Endothelial cell of umbilical vein (primary cell): Measurements from ENCODE around the gene ZC3HAV1L.

Source experiments
- EZH2 ChIP-seq: IDR thresholded peaks from 2 replicates; pipeline ENCODE4 v1.6.1; 2012; ENCODE audit warnings: borderline replicate concordance, low read depth, mild to moderate bottlenecking, moderate library complexity, low read length, inconsistent platforms; ENCODE audit not compliant: severe bottlenecking
- FOS ChIP-seq: IDR thresholded peaks from 2 replicates; pipeline ENCODE4 v1.6.1; 2011; ENCODE audit warnings: mild to moderate bottlenecking, low read length, moderate library complexity, borderline replicate concordance; ENCODE audit not compliant: insufficient read depth
- POLR2A ChIP-seq: IDR thresholded peaks from 2 replicates; pipeline ENCODE4 v1.6.1; 2012; ENCODE audit warnings: low read depth, mild to moderate bottlenecking, control low read depth, low read length
- TF ChIP-seq, protein P1 (sequence below), 2 donors: IDR thresholded peaks; 1 replicate in 1 of 2; 2 replicates in 1 of 2; pipeline ENCODE4 v1.5.1; 2011; ENCODE audit warnings: low read length in 2 of 2, mild to moderate bottlenecking in 2 of 2, moderate library complexity in 2 of 2, control low read depth in 1 of 2, inconsistent platforms in 1 of 2, low read depth in 1 of 2; ENCODE audit not compliant: insufficient read depth in 1 of 2; ENCODE audit errors: extremely low read depth in 1 of 2

GRCh38 chr7:139033346-139034114, 2.3 kb downstream of the ZC3HAV1L start:
- TF ChIP-seq, protein P1, sequence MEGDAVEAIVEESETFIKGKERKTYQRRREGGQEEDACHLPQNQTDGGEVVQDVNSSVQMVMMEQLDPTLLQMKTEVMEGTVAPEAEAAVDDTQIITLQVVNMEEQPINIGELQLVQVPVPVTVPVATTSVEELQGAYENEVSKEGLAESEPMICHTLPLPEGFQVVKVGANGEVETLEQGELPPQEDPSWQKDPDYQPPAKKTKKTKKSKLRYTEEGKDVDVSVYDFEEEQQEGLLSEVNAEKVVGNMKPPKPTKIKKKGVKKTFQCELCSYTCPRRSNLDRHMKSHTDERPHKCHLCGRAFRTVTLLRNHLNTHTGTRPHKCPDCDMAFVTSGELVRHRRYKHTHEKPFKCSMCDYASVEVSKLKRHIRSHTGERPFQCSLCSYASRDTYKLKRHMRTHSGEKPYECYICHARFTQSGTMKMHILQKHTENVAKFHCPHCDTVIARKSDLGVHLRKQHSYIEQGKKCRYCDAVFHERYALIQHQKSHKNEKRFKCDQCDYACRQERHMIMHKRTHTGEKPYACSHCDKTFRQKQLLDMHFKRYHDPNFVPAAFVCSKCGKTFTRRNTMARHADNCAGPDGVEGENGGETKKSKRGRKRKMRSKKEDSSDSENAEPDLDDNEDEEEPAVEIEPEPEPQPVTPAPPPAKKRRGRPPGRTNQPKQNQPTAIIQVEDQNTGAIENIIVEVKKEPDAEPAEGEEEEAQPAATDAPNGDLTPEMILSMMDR (IDR thresholded peaks at IDR 0.05; ENCODE audit: extremely low read depth in 1 of 2, insufficient read depth in 1 of 2, low read depth in 1 of 2, low read length in 2 of 2): no peak
- TF ChIP-seq POLR2A: no peak
- no peak for TF ChIP-seq EZH2
- TF ChIP-seq FOS: no peak
